SK-N-MC (cell line): ENCODE data around the gene NEMP2.

Experiments
- DNase-seq: peaks from one replicate; pipeline ENCODE4 v3.0.0-alpha.2; 2011; ENCODE audit warnings: low read depth, low spot score
- H3K27ac ChIP-seq: fragments of 200-600 bp; sonication (generic); 2 replicates; pipeline ENCODE4 v1.5.1; 2016; ENCODE audit warnings: mixed run types
- H3K36me3 ChIP-seq: fragments of 200-600 bp; sonication (generic); 2 replicates; pipeline ENCODE4 v1.6.1; 2017; ENCODE audit warnings: antibody characterized with exemption, low read length, mixed read lengths; ENCODE audit not compliant: insufficient read depth
- H3K4me3 ChIP-seq: fragments of 200-600 bp; sonication (generic); 2 replicates; pipeline ENCODE4 v1.5.1; 2016
- H3K9ac ChIP-seq: fragments of 200-600 bp; sonication (generic); 2 replicates; pipeline ENCODE4 v1.8.0; 2017; ENCODE audit warnings: mixed run types, mixed read lengths; ENCODE audit not compliant: insufficient read length
- H3K9me3 ChIP-seq: fragments of 200-600 bp; sonication (generic); 2 replicates; pipeline ENCODE4 v1.6.1; 2017; ENCODE audit warnings: low read depth, mild to moderate bottlenecking, antibody characterized with exemption, low read length, moderate library complexity, mixed read lengths
- EZH2 ChIP-seq: fragments of 200-600 bp; sonication (generic); IDR thresholded peaks from one replicate; pipeline ENCODE4 v1.6.1; 2017; ENCODE audit warnings: antibody characterized with exemption
- FOXP2 ChIP-seq: optimal IDR thresholded peaks from 2 replicates; pipeline ENCODE3; 2011; ENCODE audit warnings: mild to moderate bottlenecking, moderate library complexity; ENCODE audit not compliant: insufficient read depth; ENCODE audit errors: extremely low read length, control extremely low read depth
- POLR2AphosphoS5 ChIP-seq: IDR thresholded peaks from 2 replicates; pipeline ENCODE4 v1.6.1; 2012; ENCODE audit warnings: mild to moderate bottlenecking, low read depth, low read length, borderline replicate concordance

The NEMP2 gene

GRCh38 chr2:190534310-190535120 is at the start of gene NEMP2:
Gene NEMP2 (minus strand): TSS chr2:190534722. CDS start chr2:190534655, 67 bp downstream.
- peaks cover 5% of the 10 kb centered on the region; the same call in 1 of the 2 replicates for H3K36me3 ChIP-seq
- H3K9me3 ChIP-seq: peaks cover 6% of the 10 kb centered on the region; the same call in 1 of the 2 replicates
- peak within 1 kb of the TSS; percentile 87 for H3K4me3 ChIP-seq
- TF ChIP-seq POLR2AphosphoS5: peak; percentile 87
- TF ChIP-seq EZH2: no peak
- DNase-seq: no peak
- peak within 1 kb of the TSS; percentile 90 for H3K9ac ChIP-seq
- H3K27ac ChIP-seq: peak within 1 kb of the TSS; percentile 76

GRCh38 chr2:190583507-190584337 is 49.2 kb upstream of the NEMP2 start:
- no peaks in the 10 kb centered on the region for H3K9me3 ChIP-seq
- DNase-seq: no peak
- no peak overlapping the region for H3K27ac ChIP-seq
- no peak overlapping the region for H3K9ac ChIP-seq
- H3K36me3 ChIP-seq: no peaks in the 10 kb centered on the region
- H3K4me3 ChIP-seq: no peak overlapping the region
- TF ChIP-seq FOXP2: no peak
- TF ChIP-seq EZH2: no peak
- no peak for TF ChIP-seq POLR2AphosphoS5

- Histone ChIP-seq H3K36me3 (no peaks in the 10 kb centered on the region), H3K9me3 (no peaks in the 10 kb centered on the region), H3K9ac (no peak overlapping the region), H3K4me3 (no peak overlapping the region), H3K27ac (no peak overlapping the region)
- TF ChIP-seq POLR2AphosphoS5: no peak
- no peak for TF ChIP-seq FOXP2
- TF ChIP-seq EZH2: no peak
- DNase-seq: no peak
Observed at GRCh38 chr2:190582736-190583506, 48.4 kb upstream of the NEMP2 start.

GRCh38 chr2:190582019-190582418 is 47.5 kb upstream of the NEMP2 start:
- no peak for TF ChIP-seq POLR2AphosphoS5
- TF ChIP-seq EZH2: no peak
- TF ChIP-seq FOXP2: no peak
- Histone ChIP-seq H3K36me3 (no peaks in the 10 kb centered on the region), H3K9me3 (no peaks in the 10 kb centered on the region), H3K4me3 (no peak overlapping the region), H3K9ac (no peak overlapping the region), H3K27ac (no peak overlapping the region)
- no peak for DNase-seq

- TF ChIP-seq POLR2AphosphoS5: no peak
- no peak for TF ChIP-seq FOXP2
- TF ChIP-seq EZH2: no peak
- Histone ChIP-seq H3K27ac (no peak overlapping the region), H3K36me3 (no peaks in the 10 kb centered on the region), H3K4me3 (no peak overlapping the region), H3K9ac (no peak overlapping the region), H3K9me3 (no peaks in the 10 kb centered on the region)
- DNase-seq: no peak
Observed at GRCh38 chr2:190579915-190580846, 45.7 kb upstream of the NEMP2 start.

GRCh38 chr2:190579058-190579410 is 44.5 kb upstream of the NEMP2 start:
- H3K36me3 ChIP-seq: no peaks in the 10 kb centered on the region
- no peak overlapping the region for H3K4me3 ChIP-seq
- TF ChIP-seq POLR2AphosphoS5: no peak
- no peak for TF ChIP-seq EZH2
- no peak for TF ChIP-seq FOXP2
- H3K27ac ChIP-seq: no peak overlapping the region
- no peak for DNase-seq
- H3K9me3 ChIP-seq: no peaks in the 10 kb centered on the region
- no peak overlapping the region for H3K9ac ChIP-seq
